Renal pelvis (tissue), 4 donors: Measurements from ENCODE around the gene ARID3A. TPM values are rescaled to one million over a fixed set of nuclear protein-coding genes. Genes with fewer than 3 reads are reported as not detected.
"Not testable (repeated sequence)": the region's sequence is repeated elsewhere in the genome, so short reads cannot be mapped to it uniquely, and the experiment has no call there.

Source experiments
- DNase-seq: peaks from one replicate; pipeline ENCODE4 v3.0.0-alpha.2; 2013
- polyA plus RNA-seq, 3 donors: library from polyadenylated mRNA; unstranded; fragments of 120-200 nt; gene quantifications; one replicate each; pipeline ENCODE4 v1.2.1, GENCODE V29; 2013; ENCODE audit not compliant: insufficient read length in 3 of 3

Gene ARID3A
- polyA plus RNA-seq, 3 donors = 25.3 to 38.8 (median 31.6) TPM

DNA sequence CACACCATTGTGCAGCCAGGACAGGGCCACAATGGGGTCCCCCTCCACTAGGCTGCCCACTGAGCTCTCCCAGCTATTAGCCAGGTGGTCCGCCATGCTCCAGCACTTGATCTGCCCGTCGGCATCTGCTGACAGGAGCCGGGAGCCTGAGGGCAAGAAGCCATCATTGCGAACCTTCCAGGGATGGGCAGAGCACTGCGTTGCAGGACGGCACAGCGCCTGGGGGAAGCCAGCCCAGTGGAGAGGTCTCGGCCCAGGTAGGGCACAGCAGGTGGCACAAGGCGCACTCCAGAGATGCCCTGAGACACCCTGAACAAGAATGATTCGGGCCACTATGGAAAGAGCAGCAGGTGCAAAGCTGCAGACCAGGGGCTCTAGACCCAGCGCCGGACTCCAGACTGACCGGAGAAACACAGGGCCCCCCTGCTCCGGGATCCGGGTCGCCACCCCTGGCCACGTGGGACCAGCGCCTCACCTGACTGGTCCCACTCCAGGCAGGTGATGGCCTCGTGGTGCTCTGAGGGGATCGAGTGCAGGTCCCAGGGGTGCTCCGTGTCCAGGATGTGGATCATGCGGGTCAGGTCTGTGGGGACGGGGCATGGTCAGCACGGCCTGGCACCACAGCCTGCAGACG is 36.1 kb upstream of the ARID3A start:
- no peak for DNase-seq

DNA sequence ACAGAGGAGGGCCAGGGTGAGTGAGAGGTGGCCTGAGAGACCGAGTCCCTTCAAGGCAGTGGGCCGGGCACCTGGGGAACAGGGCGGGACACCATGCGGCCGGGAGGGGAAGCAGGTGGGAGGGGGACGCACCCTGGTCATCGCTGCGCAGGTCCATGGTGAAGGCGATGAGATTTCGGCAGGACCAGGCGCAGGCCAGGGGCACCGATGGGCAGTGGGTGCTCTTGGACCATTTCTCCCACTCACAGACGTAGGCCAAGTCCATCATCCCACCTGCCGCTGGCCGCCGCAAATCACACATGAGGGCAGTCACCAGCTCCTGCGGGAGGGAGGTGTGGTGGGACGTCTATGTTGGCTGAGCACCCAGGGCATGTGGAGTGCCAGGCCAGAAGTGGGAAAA is 35.0 kb upstream of the ARID3A start:
- DNase-seq = no peak

- not testable (repeated sequence) for DNase-seq
Observed at GRCh38 chr19:891421-892200, 34.2 kb upstream of the ARID3A start.

DNA sequence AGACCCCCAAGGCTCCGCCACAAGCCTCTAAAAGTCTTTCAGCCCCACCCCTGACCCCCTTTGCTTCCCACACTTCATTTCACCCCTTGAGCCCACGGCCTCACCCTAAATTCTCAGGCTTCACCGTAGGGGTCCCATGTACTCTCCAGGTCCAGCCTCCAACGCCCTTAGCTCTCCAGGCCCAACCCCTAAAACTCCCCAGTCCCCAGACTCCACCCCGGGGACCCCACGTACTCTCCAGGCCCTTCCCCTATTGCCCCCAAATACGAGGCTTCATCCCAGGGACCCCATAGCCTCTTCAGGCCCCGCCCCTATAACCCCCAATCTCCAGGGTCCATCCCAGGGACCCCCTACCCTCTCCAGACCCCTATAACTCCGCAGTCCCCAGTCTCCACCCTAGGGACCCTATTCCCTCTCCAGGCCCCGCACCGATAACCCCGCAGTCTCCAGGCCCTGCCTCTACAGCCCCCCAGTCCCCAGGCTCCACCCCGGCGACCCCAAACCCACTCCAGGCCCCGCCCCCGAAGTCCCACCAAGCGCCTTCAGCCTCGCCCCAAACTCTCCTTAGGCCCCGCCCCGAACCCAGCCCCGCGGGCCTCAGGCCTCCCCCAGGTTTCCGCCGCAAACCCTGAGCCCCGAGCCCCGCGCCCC is 33.5 kb upstream of the ARID3A start:
- no peak for DNase-seq

- DNase-seq = peak; percentile 92
Observed at GRCh38 chr19:892894-893689, 32.7 kb upstream of the ARID3A start, which contains the start of the genes MED16 and RNU6-9. TSS of gene MED16 (minus strand) at chr19:893187. CDS start at chr19:891131, 2,056 bp downstream. TSS of gene RNU6-9 (plus strand) at chr19:893484.

DNA sequence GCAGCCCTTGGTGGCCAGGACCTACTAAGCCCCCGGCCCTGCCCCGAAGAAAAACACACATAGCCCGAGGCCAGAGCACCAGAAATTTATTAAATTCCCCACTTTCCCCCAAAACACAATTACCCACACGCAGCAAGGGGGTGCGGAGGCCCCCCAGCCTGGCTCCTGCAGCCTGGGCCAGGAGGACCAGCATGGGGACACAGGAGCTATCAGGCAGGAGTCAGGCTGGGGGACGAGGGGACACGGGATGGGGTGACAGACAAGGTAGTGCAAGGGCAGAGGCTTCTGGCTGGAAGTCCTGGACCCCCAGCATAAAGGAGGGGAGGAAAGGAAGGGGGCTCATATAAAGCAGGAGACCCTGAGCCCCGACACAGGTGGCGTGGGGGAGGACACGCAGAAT is 29.4 kb upstream of the ARID3A start:
- DNase-seq = no peak

DNA sequence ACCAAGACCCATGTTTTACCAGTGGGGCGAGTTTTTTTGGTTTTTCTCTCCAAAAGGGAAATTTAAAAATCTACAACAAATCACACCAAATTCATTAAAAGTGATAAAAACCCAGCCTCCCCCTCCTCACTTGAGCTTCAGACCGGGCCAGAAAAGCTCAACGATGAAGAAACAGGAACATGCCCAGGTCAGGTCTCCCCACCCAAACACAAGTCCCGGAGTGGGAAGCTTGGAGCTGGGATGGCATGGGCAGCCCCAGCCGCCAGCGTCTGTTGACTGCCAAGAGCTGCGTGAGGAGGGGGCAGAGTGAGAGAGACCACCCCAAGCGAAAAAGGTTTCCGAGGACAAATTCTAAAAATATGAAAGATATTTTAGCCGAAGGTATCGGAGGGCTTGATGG is 28.8 kb upstream of the ARID3A start:
- no peak for DNase-seq

GRCh38 chr19:897442-898039 is 28.3 kb upstream of the ARID3A start:
- DNase-seq = no peak

DNA sequence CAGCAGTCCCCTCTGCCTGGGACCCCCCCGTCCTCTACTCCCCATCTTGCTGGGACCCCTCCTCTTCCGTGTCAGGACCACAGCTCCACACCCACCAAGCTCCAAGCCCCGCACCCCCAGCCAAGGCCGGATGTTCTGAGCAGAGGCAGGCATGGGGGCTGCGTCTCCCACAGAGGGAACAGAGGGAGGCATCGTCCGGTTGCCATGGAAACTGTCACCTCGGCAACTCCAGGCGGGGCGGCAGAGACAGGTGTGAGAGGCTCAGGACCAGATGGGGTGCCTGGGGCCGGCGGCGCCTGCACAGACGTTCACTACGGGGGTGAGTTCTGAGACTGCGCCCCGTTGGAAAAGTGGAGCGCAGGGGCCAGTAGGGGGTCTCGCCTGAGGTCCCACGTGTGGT is 27.2 kb upstream of the ARID3A start:
- peak; percentile 78 for DNase-seq

GRCh38 chr19:899336-900042 is 26.3 kb upstream of the ARID3A start:
- DNase-seq = no peak

DNA sequence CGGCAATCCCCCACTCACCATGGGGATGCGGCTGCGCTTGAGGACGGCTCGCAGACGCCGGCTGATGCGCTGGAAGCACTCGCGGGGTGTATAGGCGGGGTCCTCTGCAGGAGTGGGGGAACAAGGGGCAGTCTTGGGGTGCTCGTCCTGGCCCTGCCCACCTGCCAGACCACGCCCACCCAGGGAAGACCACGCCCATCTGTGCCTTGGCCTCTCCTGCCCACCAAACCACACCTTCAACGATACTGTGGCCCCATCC is 25.9 kb upstream of the ARID3A start:
- DNase-seq = no peak

GRCh38 chr19:900302-901111 is 25.3 kb upstream of the ARID3A start:
- no peak for DNase-seq

DNA sequence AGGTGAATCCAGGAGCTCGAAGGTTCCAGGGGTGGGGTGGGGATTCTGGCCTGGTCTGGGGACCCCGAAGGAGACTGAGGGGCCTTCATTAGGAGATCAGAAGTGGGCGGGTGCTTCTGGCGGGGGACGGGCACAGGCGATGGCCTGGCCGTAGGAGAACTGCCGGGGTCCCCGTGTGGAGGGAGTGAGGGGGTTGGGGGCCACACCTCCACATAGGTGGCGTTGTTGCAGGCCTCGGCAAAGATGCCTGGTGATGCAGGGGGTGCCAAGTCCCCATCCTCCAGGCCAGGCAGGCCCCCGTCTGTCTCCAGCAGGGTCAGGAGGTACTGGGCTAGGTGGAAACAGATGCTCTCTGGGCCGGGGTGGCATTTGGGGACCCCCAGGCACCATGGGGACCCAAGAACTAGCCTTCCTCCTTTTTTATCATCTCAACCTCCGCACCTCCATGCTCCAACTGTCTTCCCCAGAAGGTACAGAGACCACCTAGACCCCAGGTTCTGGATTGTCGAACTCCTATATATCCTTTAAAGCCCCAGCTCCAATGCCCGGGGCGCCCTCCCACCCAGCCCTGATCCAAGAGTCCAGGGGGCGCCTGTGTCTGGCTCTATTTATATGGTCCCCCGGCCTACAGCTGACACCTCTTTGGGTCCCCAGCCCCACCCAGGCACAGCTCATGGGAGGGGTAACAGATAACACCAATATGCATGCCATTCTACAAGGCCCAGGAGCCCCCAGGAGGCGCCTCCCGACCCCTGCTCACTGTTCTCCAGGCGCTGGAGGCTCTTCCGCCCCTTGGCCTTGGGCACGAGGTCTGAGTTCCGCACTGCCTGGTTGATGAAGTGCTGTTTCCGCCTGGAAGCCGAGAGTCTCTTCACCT is 24.4 kb upstream of the ARID3A start:
- DNase-seq = no peak

DNA sequence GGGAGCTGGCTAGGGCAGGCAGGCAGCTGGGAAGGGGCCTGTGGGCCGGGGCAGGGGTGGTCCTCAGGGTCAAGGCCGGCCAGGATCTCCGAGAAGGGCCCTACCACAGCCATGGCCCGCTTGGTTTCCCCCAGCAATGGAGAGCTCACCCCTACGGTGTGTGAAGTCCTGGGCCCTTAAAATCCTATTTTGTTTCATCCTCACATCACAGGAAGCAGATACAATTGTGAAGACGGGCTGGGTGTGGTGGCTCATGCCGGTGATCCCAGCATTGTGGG is 23.8 kb upstream of the ARID3A start:
- no peak for DNase-seq

GRCh38 chr19:902446-903226 is 23.2 kb upstream of the ARID3A start:
- no peak for DNase-seq

DNA sequence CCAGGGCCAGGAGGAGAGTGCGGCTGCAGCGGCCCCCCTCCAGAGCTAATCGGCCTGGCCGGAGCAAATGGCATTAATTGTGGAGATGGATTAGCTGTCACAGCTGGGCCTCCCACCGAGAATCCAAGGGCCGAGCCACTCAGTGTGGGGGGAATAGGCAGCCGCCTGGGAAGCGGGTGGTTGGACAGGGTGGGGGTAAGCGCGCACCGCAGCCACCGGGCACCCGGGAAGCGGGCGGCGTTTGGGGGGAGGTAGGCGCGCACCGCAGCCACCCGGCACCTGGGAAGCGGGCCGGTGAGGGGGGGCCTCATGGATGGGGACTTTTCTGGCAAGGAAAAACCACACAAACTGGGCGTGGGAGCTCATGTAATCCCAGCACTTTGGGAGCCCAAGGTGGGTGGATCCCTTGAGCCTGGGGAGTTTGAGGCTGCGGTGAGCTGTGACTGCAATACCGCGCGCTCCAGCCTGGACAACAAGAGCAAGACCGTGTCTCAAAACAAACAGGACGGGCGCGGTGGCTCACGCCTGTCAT is 22.5 kb upstream of the ARID3A start:
- DNase-seq = peak; percentile 75

GRCh38 chr19:904545-904944 is 21.3 kb upstream of the ARID3A start:
- DNase-seq = no peak

DNA sequence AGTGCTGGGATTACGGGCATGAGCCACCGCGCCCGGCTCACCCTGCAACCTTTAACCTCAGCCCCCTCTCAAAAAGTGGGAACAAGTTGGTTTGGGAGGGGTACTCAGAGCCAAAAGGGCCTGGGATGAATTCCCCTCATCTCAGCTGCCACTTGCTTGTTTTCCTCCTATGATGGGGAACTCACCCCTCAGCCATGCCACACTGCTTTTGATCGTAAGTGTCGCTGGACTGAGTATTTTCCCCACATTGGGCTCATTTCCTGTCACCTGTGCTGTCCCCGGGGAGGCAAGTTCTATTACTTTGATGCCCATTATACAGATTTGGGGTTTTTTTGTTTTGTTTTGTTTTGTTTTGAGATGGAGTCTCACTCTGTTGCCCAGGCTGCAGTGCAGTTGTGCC is 19.4 kb upstream of the ARID3A start:
- DNase-seq = no peak
